GM19468 (cell line): Measurements from ENCODE around the gene MAML3.

ENCODE experiments used
- ATAC-seq: cut with Tn5 transposase; IDR thresholded peaks from one replicate; pipeline ENCODE4 v1.9.1; 2021; ENCODE audit warnings: mild to moderate bottlenecking, moderate library complexity, moderate number of reproducible peaks; ENCODE audit not compliant: unreplicated experiment; ENCODE audit errors: extremely low read depth

Gene MAML3

DNA sequence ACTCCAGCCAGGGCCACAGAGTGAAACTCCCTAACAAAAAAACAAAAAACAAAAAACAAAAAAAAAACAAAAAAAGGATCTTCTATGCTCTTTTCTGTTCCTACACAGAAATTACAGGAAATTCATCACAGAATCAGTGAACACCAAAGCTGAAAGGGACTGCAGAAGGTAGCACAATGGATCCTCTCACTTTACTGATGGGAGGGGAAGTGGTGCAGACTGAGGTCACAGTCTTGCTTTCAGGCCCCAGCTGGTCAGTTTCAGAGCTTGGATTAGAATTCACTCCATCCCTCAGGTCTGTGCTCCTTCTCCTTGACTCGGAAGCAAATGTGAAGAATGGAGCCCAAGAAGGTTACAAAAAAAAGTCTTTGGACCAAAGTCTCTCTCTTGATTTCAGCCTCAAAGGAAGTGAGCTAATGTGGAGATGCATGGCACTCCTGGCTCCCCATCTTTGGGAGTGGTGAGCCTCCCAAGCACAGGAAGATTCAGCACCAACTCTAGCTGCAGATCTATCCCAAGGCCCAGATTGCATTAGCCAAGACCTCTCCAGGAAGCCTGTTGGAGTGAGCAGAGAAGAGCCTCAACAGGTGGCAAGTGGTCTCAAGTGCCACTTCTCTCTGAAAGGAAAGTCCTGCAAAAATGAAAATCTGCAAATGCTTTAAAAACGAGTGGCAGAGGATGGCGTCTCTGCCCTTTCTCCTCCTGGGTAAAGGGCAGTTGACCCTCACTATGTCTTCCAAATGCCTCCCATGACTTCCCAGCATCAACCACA lies 176.0 kb downstream of the MAML3 start:
- ATAC-seq, result no peak

DNA sequence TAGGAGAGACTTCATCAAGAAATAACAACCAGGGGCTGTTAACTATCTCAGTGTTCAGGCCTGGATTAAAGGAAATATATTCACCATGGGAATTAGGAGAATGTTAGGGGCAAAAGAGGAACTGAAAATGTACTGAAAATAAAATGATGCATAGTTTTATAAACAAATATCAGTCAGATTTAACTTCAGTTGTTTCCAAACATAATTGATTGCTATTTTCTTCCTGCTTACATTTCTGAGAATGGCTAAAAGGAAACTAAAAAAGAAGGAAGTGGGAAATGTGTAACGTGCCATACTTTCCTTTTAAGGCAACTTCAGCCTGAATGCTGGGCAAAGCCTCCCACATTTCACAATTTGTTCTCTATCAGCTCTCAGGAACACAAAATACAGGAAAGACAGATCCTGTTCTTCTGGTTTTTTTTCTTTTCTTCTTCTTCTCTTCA lies 178.1 kb downstream of the MAML3 start:
- no peak for ATAC-seq

DNA sequence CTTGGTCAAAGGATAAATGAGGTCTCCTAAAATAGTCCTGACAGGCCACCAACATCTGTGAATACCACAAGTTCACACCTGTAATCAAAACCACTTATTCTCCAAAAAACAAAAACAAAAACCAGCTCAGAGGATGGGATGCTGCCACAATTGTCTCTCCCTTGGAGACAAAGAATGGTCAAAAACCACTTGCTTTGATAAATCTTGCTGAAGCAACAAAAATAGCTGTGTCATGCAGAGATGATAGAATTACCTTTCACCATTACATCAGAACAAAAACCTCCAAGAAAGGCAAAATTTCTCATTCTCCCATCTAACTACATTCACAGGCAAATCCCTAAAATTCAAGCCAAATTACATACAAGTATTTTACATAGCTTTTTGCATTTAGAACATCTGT lies 180.4 kb downstream of the MAML3 start:
- no peak for ATAC-seq

DNA sequence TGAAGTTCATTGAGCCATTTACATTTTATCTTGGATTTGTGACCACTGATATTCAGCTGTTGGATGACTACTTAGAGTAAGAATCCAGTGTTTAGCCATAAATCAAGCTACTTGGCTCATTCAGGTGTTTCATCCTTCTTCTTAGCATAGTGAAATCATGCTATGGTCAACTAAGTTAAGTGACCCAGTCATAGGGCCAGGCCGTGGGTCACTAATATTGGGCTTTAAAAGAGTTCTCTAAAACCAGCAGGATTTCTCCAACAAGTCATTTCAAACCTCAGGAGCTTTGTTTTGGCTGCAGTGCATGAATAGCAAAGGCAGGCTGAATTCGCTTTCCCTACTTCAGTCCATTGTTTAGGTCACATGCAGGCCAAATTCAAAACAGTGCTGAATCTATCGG lies 181.0 kb downstream of the MAML3 start:
- no peak for ATAC-seq

DNA sequence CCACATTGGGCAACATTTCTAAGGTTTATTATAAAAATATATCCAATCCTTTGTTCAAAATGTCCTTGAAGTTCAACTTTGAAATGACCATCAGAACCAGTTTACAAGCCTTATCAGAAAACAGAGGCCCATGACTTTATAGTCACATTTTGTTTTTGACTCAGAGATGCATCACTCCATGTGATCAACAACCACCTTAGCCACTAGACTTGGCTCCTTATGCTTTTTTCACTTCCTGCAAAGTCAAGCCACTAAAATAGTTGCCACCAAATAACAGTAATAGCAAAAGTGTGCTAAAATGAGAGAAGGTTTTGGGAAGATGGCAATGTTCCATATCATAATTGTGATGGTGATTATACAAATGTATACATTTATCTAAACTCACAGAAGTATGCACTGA lies 181.7 kb downstream of the MAML3 start:
- ATAC-seq, result no peak

DNA sequence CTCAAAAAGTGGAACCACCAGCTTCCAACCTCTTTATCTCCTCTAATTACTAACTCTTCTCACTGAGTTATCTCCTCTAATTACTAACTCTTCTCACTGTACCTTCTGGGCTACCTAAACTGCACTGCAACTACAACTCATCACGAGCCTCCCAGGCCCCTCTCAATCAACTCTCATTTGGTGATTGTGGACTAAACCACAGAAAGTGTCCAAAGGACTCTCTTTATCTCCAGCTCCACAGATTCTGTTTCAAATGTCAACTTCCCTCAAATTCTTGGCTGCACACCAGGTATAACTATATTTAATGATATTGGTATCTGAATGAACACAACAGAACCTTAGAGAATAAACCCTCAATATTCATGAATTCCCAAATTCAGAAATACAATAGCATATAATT lies 182.9 kb downstream of the MAML3 start:
- no peak for ATAC-seq

DNA sequence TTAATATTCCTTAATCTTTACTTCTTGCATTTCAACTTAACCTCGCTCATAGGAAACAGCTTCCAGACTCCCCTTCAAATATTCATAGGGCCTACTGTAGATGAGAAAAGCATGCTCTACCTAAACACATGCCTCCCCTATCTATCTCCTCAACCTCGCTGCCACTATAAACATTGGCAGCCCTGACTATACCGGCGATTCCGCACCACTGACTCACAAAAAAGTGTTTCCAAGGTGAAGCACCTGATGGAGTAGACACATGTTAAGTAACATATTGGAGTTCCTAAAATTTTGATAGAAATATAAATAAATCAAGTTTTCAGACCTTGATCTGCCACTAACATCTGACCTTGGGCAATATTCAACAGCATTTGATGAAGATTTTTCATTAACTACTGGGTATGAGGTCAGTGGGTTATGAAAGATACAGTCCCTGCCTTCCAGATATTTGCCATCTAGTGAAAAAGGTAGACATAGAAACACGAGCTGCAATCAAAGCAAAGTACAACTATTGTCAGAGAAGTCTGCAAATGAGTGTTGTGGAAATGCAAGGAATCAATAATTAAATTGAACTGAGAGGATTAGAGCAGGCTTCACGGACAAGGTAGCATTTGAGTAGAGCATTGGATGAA lies 184.2 kb downstream of the MAML3 start:
- no peak for ATAC-seq

DNA sequence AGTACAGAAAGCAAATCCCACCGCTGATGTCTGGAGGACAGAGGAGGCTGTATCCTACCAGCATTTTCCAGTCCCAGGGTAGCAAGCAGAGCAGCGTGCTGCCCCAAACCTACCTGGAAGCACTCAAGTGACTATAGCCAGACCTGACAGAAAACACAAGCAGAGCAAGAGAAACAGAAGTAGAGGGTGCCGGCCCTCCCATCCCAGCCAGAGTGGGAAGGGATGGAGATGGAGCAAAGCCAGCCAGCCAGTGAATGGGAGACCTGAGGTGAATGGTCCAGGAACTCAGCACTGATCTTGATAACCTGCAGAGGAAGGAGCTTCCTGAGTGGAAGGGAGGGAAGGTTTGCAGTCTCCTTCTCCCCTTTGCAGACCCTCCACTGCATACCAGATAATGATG lies 185.2 kb downstream of the MAML3 start:
- ATAC-seq, result no peak

DNA sequence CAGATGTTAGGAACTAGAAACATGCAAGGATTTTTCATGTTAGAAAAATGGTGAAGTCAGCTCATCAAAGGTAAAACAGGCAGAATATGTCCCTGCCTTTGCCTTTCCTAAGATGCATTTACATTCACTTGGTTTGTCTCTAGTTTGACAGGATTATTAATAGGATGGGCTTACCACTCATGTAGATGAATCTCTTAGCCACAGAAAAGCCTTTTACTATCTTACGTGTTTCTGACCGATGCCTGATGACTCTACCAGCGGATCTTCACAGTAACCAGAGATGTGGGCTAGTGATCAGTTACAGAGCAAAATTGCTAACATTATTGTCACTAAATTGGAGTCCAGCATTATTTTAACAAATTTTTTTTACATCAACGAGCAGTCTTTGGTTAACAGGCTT lies 187.6 kb downstream of the MAML3 start:
- ATAC-seq, result no peak

DNA sequence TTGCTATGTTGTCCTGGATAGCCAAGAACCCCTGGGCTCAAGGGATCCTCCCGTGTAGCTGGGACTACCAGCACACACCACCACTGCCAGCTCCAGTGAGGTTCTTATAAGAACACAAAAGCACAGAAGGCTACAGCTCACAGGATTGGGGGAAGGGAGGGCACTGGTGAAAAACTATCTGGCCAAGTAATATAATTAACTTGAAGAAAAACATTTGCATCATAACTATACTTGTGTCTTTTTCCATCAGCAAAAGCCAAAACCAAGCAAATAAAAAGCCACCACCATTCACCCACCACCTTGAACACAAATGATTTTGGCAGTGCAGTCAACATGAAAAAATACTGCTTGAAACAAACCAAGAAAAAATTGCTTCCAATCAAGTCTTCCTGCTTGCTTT lies 188.2 kb downstream of the MAML3 start:
- ATAC-seq, result no peak

DNA sequence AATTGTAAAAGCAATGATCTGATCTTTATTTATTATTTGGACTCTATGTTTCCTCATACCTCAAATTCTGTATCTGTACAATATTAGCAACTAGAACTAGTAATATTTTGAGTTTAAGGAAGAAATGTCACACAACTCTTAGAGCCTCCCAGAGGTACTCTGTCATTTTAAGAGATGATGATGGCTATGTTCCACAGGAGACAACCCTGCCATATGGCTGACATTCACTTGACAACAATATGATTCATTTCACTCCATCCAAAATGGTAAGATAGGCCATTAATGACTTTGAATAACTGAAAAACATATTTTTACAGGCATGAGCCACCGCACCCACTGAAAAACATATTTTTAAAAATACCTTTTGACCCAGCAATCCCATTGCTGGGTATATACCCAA lies 190.3 kb downstream of the MAML3 start:
- no peak for ATAC-seq

DNA sequence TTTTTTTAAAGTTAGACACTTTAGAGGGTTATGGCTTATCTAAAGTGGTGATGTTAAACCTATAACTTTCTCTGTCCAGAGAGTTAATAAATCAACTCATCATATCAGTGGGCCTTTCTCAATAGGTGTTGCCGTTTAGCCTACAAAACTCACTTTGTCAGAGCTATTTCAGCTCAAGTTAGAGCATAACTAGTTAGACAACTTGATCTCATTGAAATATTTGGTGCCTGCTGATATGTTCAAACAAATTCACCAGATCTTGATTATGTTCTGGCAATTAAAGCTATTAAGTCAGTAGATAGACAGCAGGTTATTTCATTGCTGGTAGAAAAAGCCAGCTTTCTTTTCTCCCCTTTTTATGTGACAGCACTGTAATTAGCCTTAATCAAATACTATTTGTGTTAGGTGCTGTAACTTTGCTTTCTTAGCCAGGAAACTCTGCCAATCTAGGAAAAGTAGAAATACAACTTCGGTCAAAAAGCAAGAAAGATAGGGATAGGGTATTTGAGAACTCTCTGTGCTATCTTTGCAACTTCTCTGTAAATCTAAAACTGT lies 191.8 kb downstream of the MAML3 start:
- ATAC-seq, result no peak

DNA sequence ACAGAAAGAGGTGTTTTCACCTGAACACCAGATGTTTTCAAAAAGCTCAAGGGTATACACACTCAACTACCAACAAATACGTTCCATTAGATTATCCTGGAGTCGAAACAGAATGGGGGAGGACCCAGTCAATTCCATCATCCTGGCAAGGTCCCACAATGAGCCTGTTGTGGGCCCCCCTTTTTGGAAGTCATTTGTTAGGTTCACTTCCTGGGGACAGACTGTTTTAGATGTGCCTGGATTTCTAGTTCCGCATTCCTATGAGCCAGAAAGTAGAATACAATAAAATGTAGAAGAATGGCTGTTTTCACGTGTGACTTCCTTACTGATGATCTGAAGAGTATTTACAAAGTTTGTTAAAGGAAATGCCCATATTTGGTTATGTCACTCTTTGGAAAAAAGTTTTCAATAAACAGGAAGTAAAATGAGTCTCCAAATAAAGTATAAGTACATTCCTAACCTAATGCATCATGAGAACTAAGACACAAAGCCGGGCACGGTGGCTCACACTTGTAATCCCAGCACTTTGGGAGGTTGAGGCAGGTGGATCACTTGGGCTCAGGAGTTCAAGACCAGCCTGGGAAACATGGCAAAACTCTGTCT lies 192.5 kb downstream of the MAML3 start:
- no peak for ATAC-seq

DNA sequence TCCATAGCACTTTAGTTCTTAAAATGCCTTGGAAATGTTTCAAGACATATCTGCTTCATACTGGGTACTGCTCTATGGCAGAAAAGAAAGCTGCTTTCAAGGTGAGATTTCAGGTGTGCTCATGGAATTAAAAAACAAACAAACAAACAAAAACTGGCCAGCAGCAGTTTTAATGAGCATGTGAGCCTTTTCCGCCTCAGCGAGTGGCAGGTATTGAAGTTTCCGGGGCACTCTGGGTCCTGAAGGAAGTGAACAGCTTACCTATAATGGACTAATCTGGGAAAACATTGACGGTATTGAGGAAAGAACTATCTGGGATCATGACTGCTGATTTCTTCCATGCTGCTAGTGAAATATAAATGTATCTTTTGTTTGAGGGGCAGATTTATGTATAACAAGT lies 194.6 kb downstream of the MAML3 start:
- ATAC-seq, result no peak

DNA sequence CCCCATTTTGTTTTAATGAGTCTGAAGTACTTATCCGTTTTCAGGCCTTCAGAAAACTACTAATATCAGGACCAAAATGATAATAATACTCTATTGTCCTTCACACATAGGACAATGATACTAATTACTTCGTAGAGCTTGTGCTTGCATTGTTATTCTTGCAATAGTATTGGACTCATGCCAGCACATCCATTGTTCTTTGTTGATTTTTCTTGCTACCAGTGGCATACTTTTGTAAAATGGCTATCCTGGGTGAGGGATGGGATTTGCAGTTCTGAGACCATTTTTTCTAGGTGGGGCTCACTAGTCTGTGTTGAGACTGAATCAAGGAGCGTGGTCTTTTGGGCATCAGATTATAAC lies 195.3 kb downstream of the MAML3 start:
- no peak for ATAC-seq

DNA sequence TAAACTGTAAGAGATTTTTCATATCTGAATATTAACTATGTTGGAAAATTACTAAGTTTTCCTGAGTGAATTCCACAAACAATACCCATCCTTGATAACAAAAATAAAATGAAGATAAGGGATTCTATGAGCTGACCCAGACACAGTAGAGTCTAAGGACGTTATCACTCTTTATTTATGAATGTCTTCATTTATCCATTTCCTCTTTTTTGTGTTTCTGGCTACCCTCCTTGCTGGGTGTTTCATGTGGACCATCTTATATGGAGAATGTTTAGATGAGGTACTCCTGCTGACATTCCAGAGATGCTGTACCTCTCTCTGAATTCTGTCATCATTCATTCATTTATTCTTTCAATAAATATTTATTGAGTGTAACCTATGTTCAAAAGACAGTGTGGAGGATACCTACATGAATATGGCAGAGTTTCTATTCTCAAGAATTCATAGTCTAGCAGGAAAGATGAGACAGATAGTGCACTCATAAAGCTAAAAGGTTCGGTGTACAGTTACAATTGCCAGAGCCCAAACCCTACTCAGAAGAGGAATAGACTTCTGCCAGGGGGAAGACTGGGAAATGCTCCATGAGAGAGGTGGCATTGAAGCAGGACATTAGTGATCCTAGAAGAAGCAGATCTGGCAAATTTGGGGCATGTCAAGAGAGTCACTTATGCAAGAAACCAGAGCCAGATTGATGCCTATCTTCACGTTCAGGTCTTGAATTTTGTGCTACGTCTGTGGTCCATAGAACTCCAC lies 195.8 kb downstream of the MAML3 start:
- ATAC-seq, result no peak

DNA sequence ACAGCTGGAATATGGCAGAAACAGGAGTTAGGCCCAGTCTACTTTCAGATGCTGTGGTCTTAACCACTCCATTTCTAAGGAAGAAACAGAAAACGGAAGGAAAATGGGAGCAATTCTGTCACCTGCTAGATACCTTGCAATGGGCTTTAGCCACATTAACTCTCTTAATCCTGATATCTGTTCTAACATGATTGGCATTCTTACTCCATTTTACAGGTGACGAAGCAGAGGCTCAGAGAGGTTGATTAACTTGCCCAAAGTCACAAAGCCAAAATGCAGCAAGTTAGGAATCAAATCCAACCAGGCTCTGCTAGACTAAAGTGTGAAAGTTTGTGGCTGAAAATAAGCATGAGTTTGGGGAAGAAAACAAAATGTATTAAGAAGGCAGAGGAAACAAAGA lies 196.9 kb downstream of the MAML3 start:
- no peak for ATAC-seq

DNA sequence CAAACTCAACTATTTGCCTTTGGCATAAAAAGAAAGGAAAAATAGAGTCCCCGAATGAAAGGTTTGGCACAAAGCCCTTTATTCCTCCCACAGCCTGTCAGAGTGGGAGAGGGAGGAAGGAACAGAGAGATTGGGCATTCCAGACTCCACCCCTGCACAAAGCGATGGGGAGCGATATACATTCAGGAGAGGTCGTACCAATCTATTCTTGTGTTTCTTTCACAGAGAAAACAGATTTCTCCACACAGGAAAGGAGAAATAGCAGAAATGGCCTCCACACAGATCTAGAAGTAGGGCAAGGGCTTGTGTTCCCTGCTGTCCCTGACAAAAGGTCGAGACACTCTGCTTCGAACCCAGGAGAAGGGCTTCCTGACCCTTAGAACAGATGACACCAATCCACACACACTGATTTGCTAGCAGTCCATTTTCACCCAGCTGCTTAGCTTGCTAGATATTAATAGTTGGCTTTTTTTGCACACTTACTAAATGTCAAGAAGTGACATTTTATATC lies 197.4 kb downstream of the MAML3 start:
- ATAC-seq, result no peak

DNA sequence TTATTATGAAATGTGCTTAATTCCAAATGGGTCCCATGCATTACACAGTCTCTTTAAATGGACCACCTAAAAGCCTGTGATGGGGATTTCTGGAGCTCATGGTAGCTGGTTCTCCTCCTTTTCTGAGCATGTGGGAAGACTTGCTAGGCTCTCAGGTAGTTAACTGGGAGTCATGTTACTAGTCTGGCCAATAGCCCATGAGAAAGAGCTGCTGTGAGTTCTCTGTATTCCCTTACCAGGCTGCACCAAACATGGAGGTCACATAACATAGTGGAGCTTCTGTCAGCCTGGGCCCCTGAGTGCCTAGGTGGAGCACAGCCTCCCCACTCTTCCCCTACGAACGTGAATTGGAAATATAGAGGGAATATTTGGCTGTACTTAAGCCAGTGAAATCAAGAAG lies 198.4 kb downstream of the MAML3 start:
- ATAC-seq, result no peak

DNA sequence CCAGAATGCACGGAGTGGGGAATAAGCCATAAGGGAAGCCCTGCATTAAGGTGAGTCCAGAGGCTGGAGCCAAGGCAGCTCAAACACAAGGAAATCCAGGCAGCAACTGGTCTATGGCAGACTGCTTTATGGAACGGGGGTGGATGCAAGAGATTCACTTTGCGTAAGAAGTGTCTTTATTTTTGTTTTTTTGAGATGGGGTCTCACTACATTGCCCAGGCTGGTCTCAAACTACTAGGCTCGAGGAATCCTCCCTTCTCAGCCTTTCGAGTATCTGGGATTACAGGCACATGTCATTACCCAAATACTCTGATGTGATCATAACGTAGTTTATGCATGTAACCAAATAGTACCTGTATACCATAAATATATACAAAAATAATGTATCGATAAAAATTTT lies 199.5 kb downstream of the MAML3 start:
- no peak for ATAC-seq

DNA sequence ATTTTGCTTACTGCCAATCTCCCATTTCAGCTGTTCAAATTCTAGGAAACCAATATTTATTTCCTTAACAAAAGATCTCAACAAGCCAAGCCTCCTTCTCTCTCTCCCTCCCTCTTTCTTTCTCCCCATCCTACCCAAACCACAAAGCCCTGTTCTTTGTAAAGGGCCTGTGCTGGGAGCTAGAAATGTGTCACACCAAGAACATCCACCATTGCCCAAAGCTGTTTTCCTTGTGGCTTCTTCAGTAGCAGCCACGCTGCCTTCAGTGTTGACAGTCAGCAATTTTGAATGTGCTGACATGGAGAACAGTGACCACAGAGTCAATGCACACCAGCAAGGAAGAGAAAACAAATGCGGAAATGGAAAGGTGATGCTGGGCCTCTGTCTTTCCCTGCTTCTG lies 203.0 kb downstream of the MAML3 start:
- no peak for ATAC-seq
